Osteocyte (in vitro differentiated cells): Measurements from ENCODE around the gene BACE1-AS. TPM values are rescaled to one million over a fixed set of nuclear protein-coding genes. Genes with fewer than 3 reads are reported as not detected.

ENCODE experiments used
- DNase-seq: peaks from one replicate; pipeline ENCODE4 v3.0.0; 2021; ENCODE audit warnings: mixed read lengths; ENCODE audit not compliant: unreplicated experiment; ENCODE audit errors: extremely low spot score
- H3K27ac Mint-ChIP-seq: one replicate; pipeline ENCODE4 v1.8.0; 2021; ENCODE audit warnings: mild to moderate bottlenecking, mixed read lengths; ENCODE audit not compliant: unreplicated experiment
- H3K27me3 Mint-ChIP-seq: one replicate; pipeline ENCODE4 v1.8.0; 2021; ENCODE audit warnings: mixed read lengths; ENCODE audit not compliant: unreplicated experiment
- H3K36me3 Mint-ChIP-seq: one replicate; pipeline ENCODE4 v1.8.0; 2021; ENCODE audit warnings: mixed read lengths; ENCODE audit not compliant: unreplicated experiment
- H3K4me1 Mint-ChIP-seq: one replicate; pipeline ENCODE4 v1.8.0; 2021; ENCODE audit warnings: mixed read lengths; ENCODE audit not compliant: unreplicated experiment
- H3K4me3 Mint-ChIP-seq: one replicate; pipeline ENCODE4 v1.8.0; 2021; ENCODE audit warnings: mild to moderate bottlenecking, moderate library complexity, mixed read lengths; ENCODE audit not compliant: unreplicated experiment
- H3K9me3 Mint-ChIP-seq: one replicate; pipeline ENCODE4 v1.8.0; 2021; ENCODE audit warnings: mixed read lengths; ENCODE audit not compliant: unreplicated experiment
- long read RNA-seq: library from polyadenylated mRNA; unstranded; transcript quantifications from one replicate; pipeline ENCODE4 v2.0.0, GENCODE V29; 2021
- total RNA-seq: library from RNA; stranded (reverse); gene quantifications from 2 replicates; pipeline ENCODE4 v1.2.1, GENCODE V29; 2021
- TF ChIP-seq, protein P1 (sequence below): fragments of 200-600 bp; sonication (generic); IDR thresholded peaks from 2 replicates; pipeline ENCODE4 v1.5.0; 2021; ENCODE audit warnings: antibody characterized with exemption, mild to moderate bottlenecking, moderate library complexity

BACE1-AS gene
- 8.3 and 10.9 TPM in 2 replicates for total RNA-seq
- long read RNA-seq, partial matches to known transcripts, result 0 of 55 reads
- long read RNA-seq, other reads (novel, unspliced or antisense), result 54 of 55 reads

DNA sequence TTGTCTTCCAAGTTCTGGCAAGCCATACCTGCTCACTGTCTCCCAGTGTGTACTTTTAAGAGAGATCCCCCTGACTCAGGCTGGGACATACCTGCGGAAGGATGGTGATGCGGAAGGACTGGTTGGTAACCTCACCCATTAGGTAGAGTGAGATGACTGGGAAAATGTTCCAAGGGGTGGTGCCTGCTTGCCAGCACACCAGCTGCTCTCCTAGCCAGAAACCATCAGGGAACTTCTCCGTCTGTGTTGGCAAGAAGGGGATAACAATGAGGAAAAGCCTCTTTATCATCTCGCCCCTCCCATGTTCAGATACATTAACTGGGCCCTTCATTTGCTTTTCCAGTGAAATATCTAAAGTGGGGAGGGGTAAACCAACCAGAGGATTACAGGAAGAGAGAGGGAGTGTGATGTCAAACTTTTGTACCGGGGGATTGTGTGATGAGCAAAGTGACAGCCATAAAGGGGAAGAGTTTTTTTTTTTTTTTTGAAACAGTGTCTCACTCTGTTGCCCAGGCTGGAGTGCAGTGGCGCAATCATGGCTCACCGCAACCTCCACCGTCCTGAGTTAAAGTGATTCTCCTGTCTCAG, at the start of gene BACE1-AS:
BACE1-AS (plus strand) TSS at position 538 of the 588 bp plus-strand sequence.
- Mint-ChIP-seq H3K4me1 (no peaks in the 10 kb centered on the region), H3K9me3 (no peaks in the 10 kb centered on the region), H3K27ac (peak within 1 kb of the TSS; percentile 31), H3K27me3 (no peaks in the 10 kb centered on the region), H3K36me3 (peaks cover 72% of the 10 kb centered on the region), H3K4me3 (no peak within 1 kb of the TSS)
- no peak for DNase-seq
- TF ChIP-seq, protein P1, sequence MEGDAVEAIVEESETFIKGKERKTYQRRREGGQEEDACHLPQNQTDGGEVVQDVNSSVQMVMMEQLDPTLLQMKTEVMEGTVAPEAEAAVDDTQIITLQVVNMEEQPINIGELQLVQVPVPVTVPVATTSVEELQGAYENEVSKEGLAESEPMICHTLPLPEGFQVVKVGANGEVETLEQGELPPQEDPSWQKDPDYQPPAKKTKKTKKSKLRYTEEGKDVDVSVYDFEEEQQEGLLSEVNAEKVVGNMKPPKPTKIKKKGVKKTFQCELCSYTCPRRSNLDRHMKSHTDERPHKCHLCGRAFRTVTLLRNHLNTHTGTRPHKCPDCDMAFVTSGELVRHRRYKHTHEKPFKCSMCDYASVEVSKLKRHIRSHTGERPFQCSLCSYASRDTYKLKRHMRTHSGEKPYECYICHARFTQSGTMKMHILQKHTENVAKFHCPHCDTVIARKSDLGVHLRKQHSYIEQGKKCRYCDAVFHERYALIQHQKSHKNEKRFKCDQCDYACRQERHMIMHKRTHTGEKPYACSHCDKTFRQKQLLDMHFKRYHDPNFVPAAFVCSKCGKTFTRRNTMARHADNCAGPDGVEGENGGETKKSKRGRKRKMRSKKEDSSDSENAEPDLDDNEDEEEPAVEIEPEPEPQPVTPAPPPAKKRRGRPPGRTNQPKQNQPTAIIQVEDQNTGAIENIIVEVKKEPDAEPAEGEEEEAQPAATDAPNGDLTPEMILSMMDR, result no peak

DNA sequence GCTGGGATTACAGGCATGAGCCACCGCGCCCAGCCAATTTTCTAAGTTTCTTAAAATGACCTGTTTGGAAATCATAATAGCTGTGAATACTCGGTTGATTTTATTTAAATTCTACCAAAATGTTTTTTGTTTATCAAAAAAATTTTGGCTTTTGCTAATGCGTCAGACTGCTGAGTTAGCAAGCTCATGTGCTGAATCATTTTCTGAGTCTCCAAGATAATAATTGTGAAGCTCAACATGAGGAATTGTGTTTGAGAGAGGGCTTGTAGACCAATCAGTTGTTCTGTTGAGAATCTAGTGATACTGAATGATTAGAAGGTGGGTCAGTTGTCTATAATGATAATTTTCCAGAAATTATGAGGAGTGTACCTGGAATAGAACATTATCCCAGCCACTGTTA, 42.8 kb upstream of the BACE1-AS start:
- Mint-ChIP-seq H3K4me1 (no peaks in the 10 kb centered on the region), H3K36me3 (peaks cover 38% of the 10 kb centered on the region), H3K27me3 (no peaks in the 10 kb centered on the region), H3K4me3 (no peak overlapping the region), H3K27ac (no peak overlapping the region), H3K9me3 (no peaks in the 10 kb centered on the region)
- DNase-seq, result no peak
- TF ChIP-seq, protein P1, result no peak

DNA sequence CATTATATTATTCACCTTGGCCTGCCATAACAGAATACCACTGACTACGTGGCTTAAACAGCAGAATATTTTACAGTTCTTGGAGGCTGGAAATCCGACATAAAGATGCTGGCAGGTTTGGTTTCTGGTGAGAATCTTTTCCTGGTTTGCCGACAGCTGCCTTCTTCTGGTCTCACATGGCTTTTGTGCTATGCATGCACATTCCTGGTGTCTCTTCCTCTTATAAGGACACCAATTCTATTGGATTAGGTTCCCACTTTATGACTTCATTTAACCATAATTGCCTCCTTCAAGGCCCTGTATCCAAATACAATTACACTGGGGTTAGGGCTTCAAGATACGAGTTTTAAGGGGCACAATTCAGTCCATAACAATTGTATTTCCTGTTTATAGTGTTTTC, 41.6 kb upstream of the BACE1-AS start:
- no peak overlapping the region for H3K4me3 Mint-ChIP-seq
- no peaks in the 10 kb centered on the region for H3K27me3 Mint-ChIP-seq
- TF ChIP-seq, protein P1, result no peak
- DNase-seq, result no peak
- peaks cover 43% of the 10 kb centered on the region for H3K36me3 Mint-ChIP-seq
- H3K9me3 Mint-ChIP-seq, result no peaks in the 10 kb centered on the region
- H3K27ac Mint-ChIP-seq, result no peak overlapping the region
- no peaks in the 10 kb centered on the region for H3K4me1 Mint-ChIP-seq

DNA sequence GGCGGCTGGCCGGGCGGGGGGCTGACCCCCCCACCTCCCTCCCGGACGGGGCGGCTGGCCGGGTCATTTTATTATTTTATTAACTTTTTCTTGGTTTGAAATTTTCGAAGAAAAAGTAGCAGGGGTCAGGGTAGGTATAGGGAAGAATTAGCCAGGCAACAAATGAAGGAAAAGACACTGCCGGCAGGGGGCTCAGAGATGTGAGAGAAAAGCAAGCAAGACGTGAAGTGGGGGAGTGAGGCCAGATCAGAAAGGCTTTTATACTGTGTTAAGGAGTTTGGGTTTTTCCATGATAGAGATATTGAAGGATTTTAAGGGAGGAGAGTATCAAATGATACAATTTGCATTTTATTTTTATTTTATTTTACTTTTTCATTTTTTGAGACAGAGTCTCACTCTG, 39.6 kb upstream of the BACE1-AS start:
- H3K9me3 Mint-ChIP-seq, result no peaks in the 10 kb centered on the region
- no peaks in the 10 kb centered on the region for H3K4me1 Mint-ChIP-seq
- H3K27ac Mint-ChIP-seq, result no peak overlapping the region
- TF ChIP-seq, protein P1, result no peak
- H3K27me3 Mint-ChIP-seq, result no peaks in the 10 kb centered on the region
- H3K36me3 Mint-ChIP-seq, result peaks cover 37% of the 10 kb centered on the region
- H3K4me3 Mint-ChIP-seq, result no peak overlapping the region
- no peak for DNase-seq

DNA sequence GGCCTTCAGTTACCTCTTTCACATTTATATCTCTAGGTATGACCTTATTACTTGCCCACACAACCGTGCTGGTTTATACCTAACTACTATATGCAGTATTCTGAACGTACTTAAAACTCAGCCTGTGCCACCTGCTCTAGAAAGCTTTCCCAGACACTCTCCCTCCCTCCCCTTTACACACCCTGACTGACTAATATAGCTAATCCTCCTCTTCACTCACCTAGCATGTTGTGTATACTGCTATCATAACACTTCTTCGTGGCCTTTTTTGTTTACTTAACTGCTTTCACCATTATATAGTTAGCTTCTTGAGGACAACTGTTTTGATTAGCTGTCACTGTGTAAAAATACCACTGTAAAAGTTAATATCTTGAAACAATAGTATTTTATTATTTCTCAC, 35.2 kb upstream of the BACE1-AS start:
- Mint-ChIP-seq H3K36me3 (peaks cover 40% of the 10 kb centered on the region), H3K4me1 (peaks cover 6% of the 10 kb centered on the region), H3K27ac (no peak overlapping the region)

More for the DNA sequence above, 35.2 kb upstream of the BACE1-AS start:
- H3K9me3 Mint-ChIP-seq, result no peaks in the 10 kb centered on the region
- no peak for DNase-seq
- TF ChIP-seq, protein P1, result no peak
- H3K27me3 Mint-ChIP-seq, result no peaks in the 10 kb centered on the region
- H3K4me3 Mint-ChIP-seq, result no peak overlapping the region
